H9 (cell line): Measurements from ENCODE around the gene PRR20G. TPM values are rescaled to one million over a fixed set of nuclear protein-coding genes. Genes with fewer than 3 reads are reported as not detected.

ENCODE experiments used
- DNase-seq: peaks from one replicate; pipeline ENCODE4 v3.0.0-alpha.2; 2017
- H2AFZ ChIP-seq: one replicate; pipeline ENCODE4 v1.6.1; 2013; ENCODE audit warnings: mild to moderate bottlenecking, low read length, control low read depth, moderate library complexity
- H2AK5ac ChIP-seq: 2 replicates; pipeline ENCODE4 v1.6.1; 2013; ENCODE audit warnings: low read length, control low read depth, mixed read lengths; ENCODE audit not compliant: insufficient read length
- H2BK120ac ChIP-seq: one replicate; pipeline ENCODE4 v1.6.1; 2013; ENCODE audit warnings: low read depth, mild to moderate bottlenecking, low read length, control low read depth, inconsistent platforms; ENCODE audit not compliant: poor library complexity, severe bottlenecking
- H2BK12ac ChIP-seq: 2 replicates; pipeline ENCODE4 v1.6.1; 2013; ENCODE audit warnings: low read length, control low read depth, mixed read lengths, low read depth; ENCODE audit not compliant: insufficient read length
- H2BK15ac ChIP-seq: 2 replicates; pipeline ENCODE4 v1.6.1; 2013; ENCODE audit warnings: low read depth, low read length, control low read depth
- H2BK20ac ChIP-seq: one replicate; pipeline ENCODE4 v1.6.1; 2013; ENCODE audit warnings: low read depth, mild to moderate bottlenecking, low read length, control low read depth, inconsistent platforms; ENCODE audit not compliant: poor library complexity, severe bottlenecking
- H2BK5ac ChIP-seq: 2 replicates; pipeline ENCODE4 v1.6.1; 2013; ENCODE audit warnings: low read length, control low read depth, mixed read lengths; ENCODE audit not compliant: insufficient read length
- H3K14ac ChIP-seq: 2 replicates; pipeline ENCODE4 v1.6.1; 2013; ENCODE audit warnings: low read length, control low read depth; ENCODE audit not compliant: insufficient read depth
- H3K18ac ChIP-seq: 2 replicates; pipeline ENCODE4 v1.6.1; 2013; ENCODE audit warnings: low read depth, mild to moderate bottlenecking, mixed read lengths, low read length, control low read depth; ENCODE audit not compliant: insufficient read length
- H3K23ac ChIP-seq: 2 replicates; pipeline ENCODE4 v1.6.1; 2013; ENCODE audit warnings: low read length, control low read depth, mixed read lengths, low read depth; ENCODE audit not compliant: insufficient read length
- H3K23me2 ChIP-seq: 2 replicates; pipeline ENCODE4 v1.6.1; 2013; ENCODE audit warnings: low read depth, mild to moderate bottlenecking, mixed read lengths, low read length, control low read depth; ENCODE audit not compliant: insufficient read length, poor library complexity, severe bottlenecking
- H3K27ac ChIP-seq: 2 replicates; pipeline ENCODE4 v1.5.1; 2013; ENCODE audit warnings: low read length, control low read depth, mixed read lengths, low read depth; ENCODE audit not compliant: insufficient read length
- H3K27me3 ChIP-seq: 2 replicates; pipeline ENCODE4 v1.6.1; 2013; ENCODE audit warnings: low read length, control low read depth, inconsistent platforms; ENCODE audit not compliant: insufficient read depth
- H3K4ac ChIP-seq: 2 replicates; pipeline ENCODE4 v1.6.1; 2013; ENCODE audit warnings: low read depth, mild to moderate bottlenecking, control low read depth, inconsistent platforms, low read length, moderate library complexity
- H3K4me1 ChIP-seq: 2 replicates; pipeline ENCODE4 v1.6.1; 2013; ENCODE audit warnings: low read length, control low read depth, inconsistent platforms; ENCODE audit not compliant: insufficient read depth
- H3K4me2 ChIP-seq: 2 replicates; pipeline ENCODE4 v1.6.1; 2013; ENCODE audit warnings: low read length, control low read depth, mixed read lengths; ENCODE audit not compliant: insufficient read length, insufficient read depth
- H3K56ac ChIP-seq: 2 replicates; pipeline ENCODE4 v1.6.1; 2013; ENCODE audit warnings: low read depth, mild to moderate bottlenecking, mixed read lengths, low read length, control low read depth; ENCODE audit not compliant: insufficient read length
- H3K79me1 ChIP-seq: 2 replicates; pipeline ENCODE4 v1.6.1; 2013; ENCODE audit warnings: low read depth, mild to moderate bottlenecking, moderate library complexity, low read length, control low read depth, inconsistent platforms; ENCODE audit not compliant: insufficient read depth, poor library complexity, severe bottlenecking
- H3K79me2 ChIP-seq: 2 replicates; pipeline ENCODE4 v1.6.1; 2013; ENCODE audit warnings: low read length, control low read depth, inconsistent platforms; ENCODE audit not compliant: insufficient read depth
- H3K9ac ChIP-seq: 2 replicates; pipeline ENCODE4 v1.6.1; 2013; ENCODE audit warnings: low read length, control low read depth, mixed read lengths; ENCODE audit not compliant: insufficient read length; ENCODE audit errors: extremely low read depth
- H3K9me3 ChIP-seq: one replicate; pipeline ENCODE4 v1.6.1; 2013; ENCODE audit warnings: low read depth, low read length, inconsistent platforms; ENCODE audit not compliant: control insufficient read depth
- H3T11ph ChIP-seq: one replicate; pipeline ENCODE4 v1.6.1; 2013; ENCODE audit warnings: mild to moderate bottlenecking, low read length, control low read depth, inconsistent platforms
- H4K20me1 ChIP-seq: one replicate; pipeline ENCODE4 v1.6.1; 2013; ENCODE audit not compliant: control insufficient read depth, insufficient read length, insufficient read depth
- H4K5ac ChIP-seq: 2 replicates; pipeline ENCODE4 v1.6.1; 2013; ENCODE audit warnings: low read depth, mild to moderate bottlenecking, mixed read lengths, low read length, control low read depth; ENCODE audit not compliant: insufficient read length
- H4K8ac ChIP-seq: replicated peaks from 2 replicates; pipeline ENCODE4 v1.6.1; 2013; ENCODE audit warnings: low read length, control low read depth, mixed read lengths, low read depth; ENCODE audit not compliant: insufficient read length
- H4K91ac ChIP-seq: 2 replicates; pipeline ENCODE4 v1.6.1; 2013; ENCODE audit warnings: low read depth, mild to moderate bottlenecking, moderate library complexity, mixed read lengths, low read length, control low read depth; ENCODE audit not compliant: insufficient read length
- H3K27ac Mint-ChIP-seq, 3 experiments: 2 replicates in 2 of 3; 3 replicates in 1 of 3; pipeline ENCODE4 v1.8.0; 2020 to 2021; ENCODE audit warnings: mixed read lengths in 3 of 3, mild to moderate bottlenecking in 1 of 3, moderate library complexity in 1 of 3
- H3K27me3 Mint-ChIP-seq: 2 replicates; pipeline ENCODE4 v1.8.0; 2021; ENCODE audit warnings: low read depth, mild to moderate bottlenecking, moderate library complexity, mixed read lengths
- H3K36me3 Mint-ChIP-seq, 3 experiments: 2 replicates in 2 of 3; 3 replicates in 1 of 3; pipeline ENCODE4 v1.8.0; 2020 to 2021; ENCODE audit warnings: low read depth in 3 of 3, mixed read lengths in 3 of 3; ENCODE audit not compliant: insufficient read depth in 1 of 3
- H3K4me1 Mint-ChIP-seq, 2 experiments: 2 replicates each; pipeline ENCODE4 v1.8.0; 2020; ENCODE audit warnings: mixed read lengths in 2 of 2
- H3K4me3 Mint-ChIP-seq, 2 experiments: 2 replicates in 1 of 2; 3 replicates in 1 of 2; pipeline ENCODE4 v1.8.0; 2020 to 2021; ENCODE audit warnings: mild to moderate bottlenecking in 2 of 2, mixed read lengths in 2 of 2, moderate library complexity in 1 of 2
- H3K9me3 Mint-ChIP-seq, 2 experiments: 2 replicates in 1 of 2; 3 replicates in 1 of 2; pipeline ENCODE4 v1.8.0; 2020; ENCODE audit warnings: mild to moderate bottlenecking in 2 of 2, mixed read lengths in 2 of 2, moderate library complexity in 1 of 2
- WGBS: extraction: QIAGEN DNeasy Blood & Tissue Kit; methylation state at CpG from one replicate; pipeline ENCODE4 v1.1.7; 2013; ENCODE audit warnings: missing lambda C conversion rate, low lambda C conversion rate, mixed read lengths; ENCODE audit not compliant: insufficient read length; ENCODE audit errors: extremely low coverage; 5-methylcytosine and 5-hydroxymethylcytosine counted together
- total RNA-seq: library from RNA; stranded (reverse); gene quantifications from 2 replicates; pipeline ENCODE4 v1.2.1, GENCODE V29; 2021
- TF ChIP-seq, protein P1 (sequence below): fragments of 200-600 bp; sonication (generic); conservative IDR thresholded peaks from 3 replicates; pipeline ENCODE4 v1.8.0; 2021; ENCODE audit warnings: antibody characterized with exemption, mild to moderate bottlenecking

Gene PRR20G
- total RNA-seq, 1 experiment from 2014 or later, result 0.35 TPM

DNA sequence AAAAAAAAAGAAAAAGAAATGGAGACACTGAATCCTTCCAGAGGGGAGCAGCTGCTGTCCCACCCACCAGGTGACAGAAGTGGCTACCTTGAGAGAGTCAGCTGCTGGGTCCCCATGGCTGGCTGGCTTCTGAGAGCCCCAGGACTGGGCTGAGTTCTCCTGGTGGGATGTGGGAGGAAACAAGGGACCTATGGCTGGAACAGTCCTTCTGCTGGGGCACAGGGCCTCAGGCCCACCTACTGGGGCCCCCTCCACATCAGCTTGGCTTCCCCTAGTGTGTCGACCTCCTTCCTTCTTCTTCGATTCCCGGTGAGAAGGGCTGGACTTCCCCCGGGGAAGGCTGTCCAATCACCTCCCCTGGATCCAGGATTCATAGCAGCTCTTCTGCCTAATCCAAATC lies 32.3 kb downstream of the PRR20G start:
- H4K8ac ChIP-seq, result no peak overlapping the region
- H3K9me3 ChIP-seq, result peaks cover 5% of the 10 kb centered on the region
- TF ChIP-seq, protein P1, sequence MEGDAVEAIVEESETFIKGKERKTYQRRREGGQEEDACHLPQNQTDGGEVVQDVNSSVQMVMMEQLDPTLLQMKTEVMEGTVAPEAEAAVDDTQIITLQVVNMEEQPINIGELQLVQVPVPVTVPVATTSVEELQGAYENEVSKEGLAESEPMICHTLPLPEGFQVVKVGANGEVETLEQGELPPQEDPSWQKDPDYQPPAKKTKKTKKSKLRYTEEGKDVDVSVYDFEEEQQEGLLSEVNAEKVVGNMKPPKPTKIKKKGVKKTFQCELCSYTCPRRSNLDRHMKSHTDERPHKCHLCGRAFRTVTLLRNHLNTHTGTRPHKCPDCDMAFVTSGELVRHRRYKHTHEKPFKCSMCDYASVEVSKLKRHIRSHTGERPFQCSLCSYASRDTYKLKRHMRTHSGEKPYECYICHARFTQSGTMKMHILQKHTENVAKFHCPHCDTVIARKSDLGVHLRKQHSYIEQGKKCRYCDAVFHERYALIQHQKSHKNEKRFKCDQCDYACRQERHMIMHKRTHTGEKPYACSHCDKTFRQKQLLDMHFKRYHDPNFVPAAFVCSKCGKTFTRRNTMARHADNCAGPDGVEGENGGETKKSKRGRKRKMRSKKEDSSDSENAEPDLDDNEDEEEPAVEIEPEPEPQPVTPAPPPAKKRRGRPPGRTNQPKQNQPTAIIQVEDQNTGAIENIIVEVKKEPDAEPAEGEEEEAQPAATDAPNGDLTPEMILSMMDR, result no peak
- Mint-ChIP-seq H3K4me1 (no peaks in the 10 kb centered on the region), H3K4me3 (no peak overlapping the region), H3K27ac (no peak overlapping the region), H3K36me3 (peaks cover 0 to 2% (median 0%) of the 10 kb centered on the region in 3 experiments; a peak in 3 of 7 replicates), H3K27me3 (peaks cover 16% of the 10 kb centered on the region), H3K9me3 (peaks cover 8 to 30% of the 10 kb centered on the region in 2 experiments; a peak in 4 of 5 replicates)
- H3K14ac ChIP-seq, result no peak overlapping the region
- no peaks in the 10 kb centered on the region for H3K79me2 ChIP-seq
- H3K4me1 ChIP-seq, result no peaks in the 10 kb centered on the region
- no CpG with 5 or more reads among the region's 4 CpGs for WGBS
- H2AFZ ChIP-seq, result no peak overlapping the region
- H3K4ac ChIP-seq, result no peak overlapping the region
- H4K5ac ChIP-seq, result no peak overlapping the region
- H3K18ac ChIP-seq, result no peak overlapping the region
- no peak for DNase-seq
- H3T11ph ChIP-seq, result no peak overlapping the region
- no peak overlapping the region for H2AK5ac ChIP-seq
- no peak overlapping the region for H3K4me2 ChIP-seq
- no peak overlapping the region for H2BK15ac ChIP-seq
- H3K56ac ChIP-seq, result no peak overlapping the region
- peaks cover 2% of the 10 kb centered on the region for H3K23me2 ChIP-seq
- H3K23ac ChIP-seq, result no peak overlapping the region
- no peaks in the 10 kb centered on the region for H4K20me1 ChIP-seq
- no peak overlapping the region for H2BK12ac ChIP-seq
- H3K27me3 ChIP-seq, result no peaks in the 10 kb centered on the region
- no peak overlapping the region for H2BK5ac ChIP-seq
- no peak overlapping the region for H2BK120ac ChIP-seq
- H3K9ac ChIP-seq, result no peak overlapping the region
- H4K91ac ChIP-seq, result no peak overlapping the region
- no peaks in the 10 kb centered on the region for H3K79me1 ChIP-seq
- H2BK20ac ChIP-seq, result no peak overlapping the region
- no peak overlapping the region for H3K27ac ChIP-seq
